GM19099 (cell line): Measurements from ENCODE around the gene ACTG2.
A peak's percentile ranks its signal among the peaks of the same experiment; 100 is the strongest.

Experiments
- POLR2A ChIP-seq: IDR thresholded peaks from 3 replicates; pipeline ENCODE4 v1.6.1; 2011; ENCODE audit warnings: low read depth; ENCODE audit not compliant: insufficient read length; ENCODE audit errors: extremely low read depth

The ACTG2 gene

DNA sequence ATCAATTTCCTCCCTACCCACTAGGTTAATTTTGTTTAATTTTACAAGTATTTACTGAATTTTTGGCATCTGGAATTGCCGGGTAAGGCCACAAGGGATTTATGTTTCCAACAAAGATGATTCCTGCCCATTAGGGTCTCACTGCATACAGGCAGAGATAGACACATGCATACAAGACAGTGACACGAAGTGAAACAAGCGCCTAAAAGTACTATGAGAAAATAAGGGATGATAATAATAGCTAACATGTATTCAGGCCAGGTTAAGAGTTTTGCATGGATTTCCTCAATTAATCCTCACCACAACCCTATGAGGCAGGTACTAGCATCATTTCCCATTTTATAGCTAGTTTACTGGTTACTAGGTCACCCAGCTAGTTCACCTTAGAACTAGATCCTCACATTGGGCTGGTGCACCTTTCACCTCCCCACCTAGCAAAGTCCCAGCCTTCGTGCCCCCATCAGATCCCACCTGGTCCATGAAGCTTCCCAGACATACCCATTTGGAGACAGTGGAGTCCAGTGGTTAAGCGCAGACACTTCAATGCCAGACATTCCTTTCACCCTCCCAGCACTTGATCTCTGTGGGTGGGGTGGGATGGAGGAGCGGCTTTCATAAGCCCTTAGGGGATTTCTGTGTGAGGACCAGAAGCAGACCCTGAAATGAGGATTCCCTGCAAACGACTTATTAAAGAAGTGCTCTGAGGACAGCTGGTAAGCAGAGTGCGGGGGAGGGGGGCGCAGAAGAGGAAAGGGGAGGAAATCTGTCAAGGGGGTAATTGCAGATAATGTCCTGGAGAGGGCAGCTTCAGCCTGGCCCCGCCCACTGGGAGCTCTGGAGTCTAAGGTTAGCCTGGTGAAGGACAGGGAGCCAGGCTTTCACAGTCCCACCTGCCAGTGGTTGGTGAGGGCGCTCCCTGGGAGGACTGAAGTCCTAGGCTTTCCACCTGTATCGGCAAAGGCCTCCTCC, 28.1 kb downstream of the ACTG2 start:
- no peak for TF ChIP-seq POLR2A

GRCh38 chr2:73921581-73921980, 28.8 kb downstream of the ACTG2 start:
- no peak for TF ChIP-seq POLR2A

- TF ChIP-seq POLR2A, result no peak
Observed at GRCh38 chr2:73922681-73923080, 29.9 kb downstream of the ACTG2 start.

DNA sequence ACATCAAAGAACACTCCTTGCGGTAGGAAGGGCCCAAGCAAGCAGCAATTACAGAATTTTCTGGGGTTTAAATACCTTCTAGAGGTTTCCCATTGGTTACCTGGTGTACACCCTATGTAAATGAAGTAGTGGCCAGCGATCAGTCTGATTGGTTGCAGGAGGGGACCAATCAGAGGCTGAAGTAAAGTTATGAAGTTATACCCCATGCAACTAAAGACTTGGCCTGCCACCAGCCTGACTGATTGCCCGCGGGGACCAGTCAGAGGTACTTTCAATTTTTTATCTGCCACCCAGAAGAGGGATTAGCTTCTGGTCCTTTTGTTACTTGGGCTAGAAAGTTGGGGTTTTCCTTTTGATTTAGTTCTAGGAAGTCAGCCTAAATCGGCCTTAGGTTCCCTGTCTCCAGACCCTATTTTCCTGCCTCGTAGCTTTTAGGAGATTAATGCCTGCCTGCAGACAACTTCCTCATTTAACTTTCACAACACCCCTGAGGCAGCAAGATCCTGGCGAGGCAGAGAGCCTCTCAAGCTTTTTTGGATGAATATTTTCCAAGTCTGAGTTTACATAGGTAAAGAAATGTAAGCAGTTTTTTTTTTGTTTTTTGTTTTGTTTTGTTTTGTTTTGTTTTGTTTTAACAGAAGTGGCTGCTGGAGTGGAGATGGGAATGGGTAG, 32.4 kb downstream of the ACTG2 start:
- TF ChIP-seq POLR2A, result no peak

GRCh38 chr2:73925853-73926492, 33.2 kb downstream of the ACTG2 start:
- no peak for TF ChIP-seq POLR2A

DNA sequence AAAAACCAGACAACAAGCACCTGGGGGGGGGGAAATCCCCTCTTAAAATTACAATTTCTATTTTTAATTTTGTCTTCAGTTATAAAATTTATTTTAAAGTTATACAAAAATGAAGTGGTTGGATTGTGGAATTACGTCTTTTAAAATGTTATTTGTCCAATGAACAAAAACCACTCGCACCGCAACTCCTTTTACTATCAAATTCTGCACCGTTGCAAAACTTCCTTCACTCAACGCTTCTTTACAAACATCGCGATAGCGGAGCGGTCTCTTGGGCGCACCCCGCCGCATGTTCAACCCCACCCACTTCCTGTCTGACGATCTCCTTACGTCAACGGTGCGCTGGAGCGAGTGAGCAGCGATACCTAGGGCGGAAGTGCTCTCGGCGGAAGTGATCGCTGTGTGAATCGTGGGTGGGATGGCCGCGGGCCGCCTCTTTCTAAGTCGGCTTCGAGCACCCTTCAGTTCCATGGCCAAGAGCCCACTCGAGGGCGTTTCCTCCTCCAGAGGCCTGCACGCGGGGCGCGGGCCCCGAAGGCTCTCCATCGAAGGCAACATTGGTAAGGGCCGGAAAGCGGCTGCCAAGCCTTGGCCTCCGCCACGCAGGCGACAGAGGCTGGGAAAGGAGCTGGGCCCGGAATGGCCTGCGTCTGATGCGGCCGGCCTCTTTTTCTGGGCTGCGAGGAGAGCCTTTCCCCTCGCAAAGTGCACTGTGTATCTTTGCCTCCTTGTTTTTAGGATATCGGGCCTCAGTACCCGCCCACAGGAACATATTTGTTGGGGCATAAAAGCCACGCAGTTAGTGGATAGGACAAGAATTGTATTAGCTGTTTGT, 33.9 kb downstream of the ACTG2 start, which contains the start of gene DGUOK:
Gene DGUOK, plus strand, starts transcription at position 388 of the 835 bp plus-strand sequence. Its CDS starts 31 bp downstream, at position 419.
- peak; percentile 88 for TF ChIP-seq POLR2A

DNA sequence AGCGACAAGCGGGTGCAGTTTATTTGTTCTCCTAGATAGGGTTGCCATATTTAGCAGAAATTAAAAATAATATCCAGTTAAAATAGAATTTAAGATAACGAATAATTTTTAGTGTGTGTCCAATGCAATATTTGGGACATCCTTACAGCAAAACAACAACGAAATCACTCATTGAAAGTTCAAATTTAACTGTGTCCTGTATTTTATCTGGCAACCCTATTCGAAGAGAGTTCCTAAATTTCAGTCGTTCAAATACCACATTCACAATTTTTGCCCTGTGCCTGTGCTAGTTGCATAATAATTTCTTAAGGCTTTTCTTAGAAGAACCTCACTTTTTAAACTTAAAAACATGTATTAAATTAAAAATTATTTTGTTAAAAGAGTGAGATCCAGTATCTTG, 34.5 kb downstream of the ACTG2 start:
- TF ChIP-seq POLR2A, result no peak

DNA sequence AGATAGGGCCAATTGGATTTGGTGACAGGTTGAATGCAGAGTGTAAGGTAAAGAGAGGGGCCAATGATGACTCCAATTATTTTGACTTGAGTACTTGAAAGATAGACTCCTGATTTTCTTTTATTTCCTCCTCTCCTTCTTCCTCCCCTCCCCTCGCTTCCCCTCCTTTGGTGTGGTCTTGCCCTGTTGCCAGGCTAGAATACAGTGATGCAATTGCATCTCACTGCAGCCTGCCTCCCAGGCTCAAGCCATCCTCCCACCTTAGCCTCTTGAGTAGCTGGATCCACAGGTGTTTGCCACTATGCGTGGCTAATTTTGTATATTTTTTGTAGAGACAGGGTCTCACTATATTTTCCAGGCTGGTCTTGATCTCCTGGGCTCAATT, 36.1 kb downstream of the ACTG2 start:
- TF ChIP-seq POLR2A, result no peak

DNA sequence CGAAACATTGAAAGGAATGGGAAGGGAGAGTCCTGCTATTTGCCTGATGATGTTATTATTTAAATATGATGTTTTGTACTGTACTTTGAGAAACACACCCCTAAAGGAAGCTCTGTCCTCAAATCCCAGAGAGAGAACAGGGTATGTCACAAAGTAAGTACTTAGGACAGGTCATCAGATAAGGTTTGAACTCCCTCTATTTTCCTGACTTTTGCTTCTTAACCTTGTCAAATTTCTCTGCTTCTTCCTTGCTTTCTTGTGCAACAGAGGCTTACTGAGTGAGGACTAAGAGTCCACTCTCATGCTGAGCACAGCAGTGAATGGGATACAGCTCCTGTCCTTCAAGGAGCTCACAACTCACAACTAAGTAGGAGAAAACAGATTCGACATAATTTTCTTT, 37.6 kb downstream of the ACTG2 start:
- no peak for TF ChIP-seq POLR2A

DNA sequence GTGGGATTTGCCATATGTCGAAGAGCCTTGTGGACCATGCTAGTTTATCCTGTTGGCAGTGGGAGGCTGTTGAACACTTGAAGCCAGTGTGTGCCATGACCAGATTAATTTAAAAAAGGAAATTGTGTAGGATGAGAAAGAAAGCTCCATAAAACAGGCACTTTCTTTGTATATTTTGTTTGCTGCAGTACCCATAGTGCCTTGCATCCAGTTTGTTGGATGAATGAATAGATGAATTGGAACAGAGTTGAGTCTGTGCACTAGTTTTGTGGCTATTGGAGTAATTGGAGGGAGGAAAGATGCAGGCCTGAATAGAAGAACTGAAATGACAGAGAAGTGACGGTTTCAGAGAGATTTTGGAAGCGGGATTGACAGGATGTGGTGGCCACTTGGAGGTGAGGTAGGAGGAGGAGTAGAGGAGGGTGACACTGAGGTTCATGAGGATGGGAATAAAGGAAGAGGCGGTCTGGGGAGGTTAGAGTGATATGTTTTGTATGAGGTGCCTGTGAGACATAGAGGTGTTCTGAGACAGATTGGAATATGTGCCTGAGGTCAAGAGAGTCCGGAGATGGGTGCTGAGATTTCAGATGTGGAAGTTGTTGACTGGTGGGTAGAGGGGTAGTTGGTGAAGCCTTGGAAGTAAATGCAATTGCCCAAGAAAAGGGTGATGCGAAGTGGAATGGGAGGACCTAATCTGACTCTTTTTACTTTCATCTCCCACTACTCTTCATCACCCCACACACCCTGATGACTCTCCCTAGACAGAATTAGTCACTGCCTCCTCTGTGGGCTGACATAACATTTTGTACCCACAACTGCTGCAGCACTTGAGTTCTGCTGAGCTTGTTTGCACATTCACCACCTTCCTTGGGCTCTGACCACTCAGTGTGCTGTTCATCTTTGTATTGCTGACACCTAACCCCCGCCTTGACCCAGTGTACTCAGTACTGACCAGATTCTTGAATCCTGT, 39.0 kb downstream of the ACTG2 start:
- TF ChIP-seq POLR2A, result no peak

DNA sequence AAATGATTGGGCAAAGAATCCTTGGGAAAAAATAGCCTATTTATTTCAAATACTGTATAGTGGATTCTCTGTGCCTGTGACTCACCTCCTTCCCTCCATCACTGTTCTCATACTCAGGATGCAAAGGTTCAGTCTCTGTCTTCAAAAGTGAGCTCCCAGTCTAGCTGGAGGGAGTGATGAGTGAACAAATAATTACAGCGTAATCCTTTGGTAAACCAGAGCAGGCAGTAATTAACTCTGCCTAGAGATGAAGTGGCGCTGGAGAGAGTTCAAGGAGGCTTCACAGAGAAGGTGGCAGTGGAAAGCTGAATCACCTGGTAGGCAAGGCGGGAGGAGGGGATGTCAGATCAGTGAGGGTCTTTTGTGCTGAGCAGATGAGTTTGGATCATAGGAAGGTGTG, 40.4 kb downstream of the ACTG2 start:
- no peak for TF ChIP-seq POLR2A

- TF ChIP-seq POLR2A, result no peak
Observed at GRCh38 chr2:73935641-73936040, 42.8 kb downstream of the ACTG2 start.

DNA sequence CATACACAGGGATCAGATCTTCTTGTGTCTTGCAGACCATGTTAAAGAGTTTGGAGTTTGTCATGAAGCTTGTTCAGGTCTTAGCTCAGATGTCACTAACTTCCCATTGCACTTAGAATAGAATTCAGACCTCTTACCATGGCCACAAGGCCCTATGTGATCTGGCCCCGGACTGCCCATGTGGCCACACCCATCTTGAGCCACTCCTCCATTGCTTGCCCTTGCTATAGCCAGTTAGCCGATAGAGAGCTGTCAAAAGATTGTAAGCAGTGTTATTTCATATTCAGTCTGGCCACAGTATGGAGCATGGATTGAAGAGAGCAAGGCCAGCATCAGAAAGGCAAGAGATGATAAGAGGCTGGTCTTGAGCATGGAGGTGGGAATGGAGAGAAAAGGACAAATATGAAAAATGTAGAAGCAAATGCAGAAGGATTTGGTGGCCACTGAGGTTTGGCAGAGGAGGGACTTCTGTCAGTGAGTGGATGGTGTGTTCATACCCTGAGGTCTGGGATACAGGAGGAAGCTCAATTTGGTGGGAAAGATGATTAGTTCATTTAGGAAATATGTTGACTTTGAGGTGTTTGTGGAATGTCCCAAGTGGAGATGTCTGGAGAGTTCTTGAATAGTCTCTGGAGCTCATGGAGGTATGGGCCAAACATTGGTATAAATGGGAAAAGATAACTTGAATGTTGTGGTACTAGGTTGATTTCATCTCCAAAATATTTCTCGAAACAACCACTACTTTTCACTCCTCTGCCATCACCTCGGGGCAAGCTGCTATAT, 44.5 kb downstream of the ACTG2 start:
- TF ChIP-seq POLR2A, result no peak

- no peak for TF ChIP-seq POLR2A
Observed at GRCh38 chr2:73937899-73938298, 45.1 kb downstream of the ACTG2 start.
